ENCODE results near the gene CAPZA1.
A peak's percentile ranks its signal among the peaks of the same experiment; 100 is the strongest.
"Not testable (repeated sequence)": the region's sequence is repeated elsewhere in the genome, so short reads cannot be mapped to it uniquely, and the experiment has no call there.

Gene CAPZA1

DNA sequence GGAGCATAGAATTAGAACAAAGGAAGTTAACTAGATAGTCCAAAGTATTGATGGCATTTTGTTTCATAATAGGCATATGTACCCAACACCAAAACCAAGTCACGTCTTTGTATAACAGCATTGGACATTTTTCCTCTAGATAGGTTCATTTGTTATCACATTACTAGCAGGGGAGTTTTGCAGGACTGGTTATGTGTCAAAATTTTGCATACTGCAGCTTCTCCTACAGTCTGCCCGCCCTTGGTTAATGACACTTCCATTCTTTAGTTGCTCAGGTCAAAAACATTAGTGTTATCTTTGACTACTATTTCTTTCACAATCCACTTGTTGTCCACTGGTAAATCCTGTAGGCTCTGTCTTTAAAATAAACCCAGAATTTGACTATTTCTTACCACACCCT is 8.9 kb downstream of the CAPZA1 start:
- no peak for DNase-seq

DNA sequence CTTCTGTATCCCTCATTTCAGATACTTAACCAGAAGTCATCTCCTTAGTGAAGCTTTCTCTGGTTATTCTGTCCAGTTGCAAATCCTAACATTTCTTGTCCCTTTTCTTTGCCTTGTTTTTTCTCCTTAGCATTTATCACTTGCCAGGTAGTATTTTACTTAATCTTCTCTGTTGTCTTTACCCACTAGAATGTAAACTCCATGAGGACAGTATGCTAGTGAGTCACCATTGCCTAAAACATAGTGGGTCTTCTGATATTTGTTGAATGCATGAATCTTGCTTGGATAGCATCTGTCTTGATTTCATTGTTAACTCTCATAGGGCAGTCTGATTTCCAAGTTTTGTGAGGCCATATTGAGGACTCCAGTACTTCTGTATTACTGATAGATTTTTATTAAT is 9.6 kb downstream of the CAPZA1 start:
- DNase-seq, result no peak

DNA sequence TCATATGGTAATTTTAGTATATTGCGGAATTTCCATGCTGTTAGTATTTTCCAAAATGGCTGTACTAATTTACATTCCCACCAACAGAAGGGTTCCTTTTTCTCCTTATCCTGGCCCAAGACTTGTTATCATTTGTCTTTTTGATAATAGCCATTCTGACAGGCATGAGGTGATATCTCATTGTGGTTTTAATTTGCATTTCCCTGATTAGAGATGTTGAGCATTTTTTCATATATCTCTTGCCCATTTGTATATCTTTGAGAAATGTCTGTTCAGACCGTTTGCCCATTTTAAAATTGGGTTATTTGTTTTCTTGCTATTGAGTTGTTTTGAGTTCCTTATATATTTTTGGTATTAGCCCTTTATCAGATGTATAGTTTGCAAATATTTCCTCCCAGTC is 14.0 kb downstream of the CAPZA1 start:
- DNase-seq, result no peak

GRCh38 chr1:112634367-112634766 is 14.7 kb downstream of the CAPZA1 start:
- DNase-seq, result no peak

DNA sequence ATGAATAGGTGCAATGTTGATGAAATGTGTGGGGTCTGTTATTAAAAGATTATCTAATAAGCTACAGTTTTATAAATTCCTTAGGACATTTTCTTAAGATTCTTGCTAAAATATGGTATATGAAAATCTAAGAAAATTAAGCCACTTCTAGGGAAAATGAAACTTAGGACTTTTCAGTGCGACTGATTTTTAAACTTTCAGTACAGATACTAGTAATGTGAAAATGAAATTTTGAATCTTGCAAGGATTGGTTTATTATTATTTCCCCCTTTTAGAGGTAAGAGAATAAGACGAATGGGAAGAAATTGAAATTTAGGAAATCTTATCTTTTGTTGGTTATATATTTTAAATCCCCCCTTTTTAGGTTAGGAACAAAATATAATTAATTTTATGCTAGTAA is 16.4 kb downstream of the CAPZA1 start:
- no peak for DNase-seq

GRCh38 chr1:112636597-112637253 is 17.1 kb downstream of the CAPZA1 start:
- no peak for DNase-seq

DNA sequence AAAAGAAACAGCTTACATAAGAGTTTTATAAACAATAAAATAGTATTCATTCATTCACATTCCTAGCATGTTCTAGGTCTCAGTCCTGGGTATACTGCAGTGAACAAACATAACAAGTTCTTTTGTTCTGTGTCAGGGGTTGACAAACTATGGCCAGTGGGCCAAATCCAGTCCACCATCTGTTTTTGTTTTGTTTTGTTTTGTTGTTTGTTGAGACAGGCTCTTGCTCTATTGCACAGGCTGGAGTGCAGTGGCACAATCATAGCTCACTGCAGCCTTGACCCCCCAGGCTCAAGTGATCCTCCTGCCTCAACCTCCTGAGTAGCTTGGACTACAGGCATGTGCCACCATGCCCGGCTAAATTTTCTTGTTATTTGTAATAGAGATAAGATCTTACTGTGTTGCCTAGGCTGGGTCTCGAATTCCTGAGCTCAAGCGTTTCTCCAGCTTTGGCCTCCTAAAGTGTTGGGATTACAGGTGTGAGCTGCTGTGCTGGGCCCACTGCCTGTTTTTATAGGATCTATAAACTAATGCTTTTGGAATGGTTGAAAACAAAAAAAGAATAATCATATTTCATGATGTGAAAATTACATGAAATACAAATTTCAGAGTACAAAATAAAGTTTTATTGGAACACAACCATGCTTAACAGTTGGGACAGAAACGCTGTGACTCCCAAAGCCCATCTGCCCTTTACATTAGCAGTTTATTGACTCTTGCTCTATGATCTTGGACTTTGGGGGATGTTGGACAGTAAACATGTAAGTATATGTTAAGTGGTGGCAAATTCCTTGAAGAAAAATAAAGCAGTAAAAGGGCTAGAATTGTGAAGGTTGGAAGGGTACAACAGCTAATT is 17.9 kb downstream of the CAPZA1 start:
- DNase-seq, result no peak

- no peak for DNase-seq
Observed at GRCh38 chr1:112638110-112638428, 18.4 kb downstream of the CAPZA1 start.

DNA sequence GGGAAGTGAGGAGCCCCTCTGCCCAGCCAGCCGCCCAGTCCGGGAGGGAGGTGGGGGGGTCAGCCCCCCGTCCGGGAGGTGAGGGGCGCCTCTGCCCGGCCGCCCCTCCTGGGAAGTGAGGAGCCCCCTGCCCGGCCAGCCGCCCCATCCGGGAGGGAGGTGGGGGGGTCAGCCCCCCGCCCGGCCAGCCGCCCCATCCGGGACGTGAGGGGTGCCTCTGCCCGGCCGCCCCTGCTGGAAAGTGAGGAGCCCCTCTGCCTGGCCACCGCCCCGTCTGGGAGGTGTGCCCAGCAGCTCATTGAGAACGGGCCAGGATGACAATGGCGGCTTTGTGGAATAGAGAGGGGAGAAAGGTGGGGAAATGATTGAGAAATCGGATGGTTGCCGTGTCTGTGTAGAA is 20.8 kb downstream of the CAPZA1 start:
- not testable (repeated sequence) for DNase-seq

GRCh38 chr1:112643080-112643479 is 23.4 kb downstream of the CAPZA1 start:
- DNase-seq, result no peak

DNA sequence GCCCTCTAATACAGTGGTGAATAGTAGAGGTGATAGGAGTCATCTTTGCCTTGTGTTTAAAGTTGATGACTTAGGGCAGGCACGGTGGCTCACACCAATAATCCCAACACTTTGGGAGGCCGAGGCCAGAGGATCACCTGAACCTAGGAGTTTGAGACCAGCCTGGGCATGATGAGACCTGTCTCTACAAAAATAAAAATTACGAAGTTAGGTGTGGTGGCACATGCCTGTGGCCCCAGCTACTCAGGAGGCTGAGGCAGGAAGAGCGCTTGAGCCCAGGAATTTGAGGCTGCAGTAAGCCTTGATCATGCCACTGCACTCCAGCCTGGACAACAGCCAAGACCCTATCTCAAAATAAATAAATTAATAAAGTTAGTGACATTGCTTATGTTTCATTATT is 26.6 kb downstream of the CAPZA1 start:
- no peak for DNase-seq

DNA sequence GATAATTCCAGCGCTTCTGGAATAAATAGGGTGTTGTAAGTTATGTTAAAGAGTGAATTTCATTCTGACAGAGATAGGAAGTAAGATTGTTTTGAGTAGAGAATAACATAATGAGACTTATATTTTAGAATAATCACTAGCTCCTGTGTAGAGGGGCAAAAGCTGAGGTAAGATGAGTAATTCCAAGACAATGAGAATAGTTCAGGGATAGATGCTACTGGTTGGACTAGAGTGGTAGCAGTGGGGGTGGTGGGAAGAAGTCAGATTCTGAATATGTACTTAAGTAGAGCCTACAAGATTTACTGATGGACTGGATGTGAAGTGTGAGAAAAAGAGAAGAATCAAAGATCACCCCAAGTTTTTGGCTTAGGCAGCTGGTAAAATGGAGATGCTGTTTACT is 31.6 kb downstream of the CAPZA1 start:
- DNase-seq, result no peak

- DNase-seq, result no peak
Observed at GRCh38 chr1:112665857-112666256, 46.2 kb downstream of the CAPZA1 start.

DNA sequence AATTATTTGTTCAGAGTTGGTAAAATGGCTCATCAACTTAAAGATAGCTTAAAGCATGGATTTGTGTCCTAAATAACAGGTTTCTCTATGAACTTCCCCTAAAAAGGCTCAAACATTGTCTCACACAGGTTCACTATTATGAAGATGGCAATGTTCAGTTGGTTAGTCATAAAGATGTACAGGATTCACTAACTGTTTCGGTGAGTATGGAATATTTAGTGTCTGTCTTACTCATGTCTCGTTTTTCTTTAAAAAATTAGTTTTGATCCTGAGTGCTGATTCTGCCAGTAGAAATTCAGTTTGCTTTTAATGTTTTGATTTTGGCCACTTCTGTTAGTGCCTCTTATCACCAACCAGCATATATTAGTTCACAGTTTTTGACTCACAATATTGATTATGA is 47.3 kb downstream of the CAPZA1 start:
- DNase-seq, result no peak

GRCh38 chr1:112672009-112672408 is 52.4 kb downstream of the CAPZA1 start:
- DNase-seq, result no peak

GRCh38 chr1:112672842-112673241 is 53.2 kb downstream of the CAPZA1 start:
- no peak for DNase-seq

DNA sequence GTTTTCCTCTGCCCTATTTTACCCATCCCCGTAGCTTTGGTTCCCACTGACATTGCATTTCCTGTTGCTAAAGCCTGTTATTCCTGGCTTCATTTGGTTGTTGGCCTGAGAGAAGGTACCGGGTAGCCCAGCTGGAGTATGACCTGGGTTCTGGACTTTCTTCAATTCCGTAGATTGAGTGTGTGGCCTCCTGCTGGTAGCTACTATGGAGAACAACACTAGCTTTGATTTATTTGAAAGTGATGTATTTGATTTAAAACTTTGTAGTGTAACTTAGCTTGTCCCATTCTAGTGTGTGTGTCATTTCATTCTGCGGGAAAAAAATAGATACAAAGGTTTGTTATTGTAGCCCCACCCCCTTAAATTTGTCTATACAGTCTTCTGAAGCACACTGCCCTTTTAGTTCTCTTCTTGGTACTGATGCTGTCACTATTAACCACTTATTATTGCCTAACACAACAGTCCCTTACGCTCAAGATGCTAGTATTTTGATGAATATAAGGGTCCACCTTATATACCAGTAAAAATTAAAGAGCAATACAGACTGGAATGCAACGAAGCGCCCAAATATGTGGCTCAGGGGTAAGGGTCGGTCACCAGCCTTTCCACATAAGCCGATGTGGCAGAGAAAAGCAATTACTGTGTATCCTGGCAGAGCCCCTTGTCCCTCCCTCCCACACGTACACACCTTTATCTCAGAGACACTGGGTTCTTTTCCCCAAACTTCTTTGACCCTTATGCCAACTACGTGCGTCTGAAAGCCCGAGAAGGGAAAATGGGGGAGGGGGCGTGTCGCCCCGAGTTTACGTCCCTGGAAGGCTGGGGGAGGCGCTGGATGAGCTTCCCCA is 54.2 kb downstream of the CAPZA1 start:
- peak in 1 of 2 donors; percentile 48 for DNase-seq

GRCh38 chr1:112674440-112674985 is 54.9 kb downstream of the CAPZA1 start, which contains the start of gene MOV10:
TSS of gene MOV10 (plus strand) at chr1:112674659. CDS start at chr1:112674913, 254 bp downstream.
- DNase-seq, result peak; percentile 54 to 69

DNA sequence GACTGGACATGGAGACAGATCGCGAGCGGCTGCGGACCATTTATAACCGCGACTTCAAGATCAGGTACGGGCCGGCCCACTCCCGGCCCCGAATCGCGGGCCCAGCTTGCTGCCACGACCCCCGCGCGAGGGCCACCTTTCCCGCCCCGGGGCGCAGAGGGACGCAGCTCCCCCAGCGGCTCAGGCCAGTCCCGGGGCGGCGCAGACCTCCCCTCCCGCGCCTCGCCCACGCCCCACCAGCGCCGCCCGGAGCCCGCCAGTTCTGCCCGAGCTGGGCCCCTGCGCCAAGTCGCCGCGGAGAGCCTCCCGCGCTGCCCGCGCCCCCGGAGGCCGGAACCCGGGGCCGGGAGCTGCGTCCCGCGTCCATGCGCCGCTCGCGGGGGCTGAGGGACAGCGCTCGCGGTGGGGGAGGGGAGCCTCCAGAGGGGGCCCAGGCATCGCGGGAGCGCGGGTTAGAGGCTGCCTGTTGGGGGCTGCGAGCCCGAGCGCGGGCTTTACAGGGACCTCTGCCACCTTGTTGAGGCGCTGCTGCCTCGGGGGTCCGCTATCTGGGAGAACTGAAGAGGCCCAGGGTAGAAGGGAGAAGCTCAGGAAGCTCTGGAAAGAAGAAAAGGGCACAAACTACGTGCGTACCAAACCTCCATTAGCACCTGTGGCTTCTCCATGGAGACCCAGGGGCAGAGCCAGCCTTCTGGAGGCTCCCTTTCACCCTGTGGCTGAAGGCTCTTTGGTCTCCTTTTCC is 55.5 kb downstream of the CAPZA1 start:
- DNase-seq, result no peak

DNA sequence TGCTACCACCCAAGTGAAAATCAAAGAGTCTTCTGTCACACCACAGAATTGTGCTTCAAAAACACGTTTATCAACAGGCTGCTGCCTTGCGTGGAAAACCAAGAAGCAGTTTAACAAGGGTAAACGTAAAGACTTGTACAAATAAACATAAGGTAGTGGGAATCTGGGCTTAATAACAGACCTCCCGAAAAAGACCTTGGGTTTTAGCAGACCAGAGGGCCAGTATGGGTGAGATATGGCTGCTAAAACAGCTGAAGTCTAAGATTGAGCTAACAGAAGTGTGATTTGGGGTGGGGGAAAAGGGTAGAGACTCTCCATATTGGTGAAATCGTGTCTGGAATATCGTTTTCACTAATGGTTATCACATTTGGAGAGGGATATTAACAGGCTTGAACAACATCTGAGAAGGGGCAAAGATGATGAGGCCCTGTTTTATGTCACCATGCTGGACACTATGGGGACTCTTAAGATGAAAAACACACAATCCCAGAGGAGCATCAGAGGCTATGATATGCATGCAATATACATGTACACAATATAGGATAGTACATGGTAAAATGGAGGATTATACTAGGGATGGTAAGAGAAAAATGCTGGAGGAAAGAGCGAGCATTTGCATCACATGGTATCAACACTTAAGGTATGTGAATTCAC is 56.2 kb downstream of the CAPZA1 start:
- DNase-seq, result no peak

GRCh38 chr1:112676543-112676942 is 56.9 kb downstream of the CAPZA1 start:
- DNase-seq, result peak in 1 of 2 donors; percentile 13

GRCh38 chr1:112677501-112677900 is 57.9 kb downstream of the CAPZA1 start:
- no peak for DNase-seq
